Fibroblast of skin of right quadriceps (primary cell): ENCODE data around the gene TM2D3.

Experiments used
- DNase-seq: peaks from one replicate; pipeline ENCODE4 v3.0.0-alpha.2; 2013

Gene TM2D3

DNA sequence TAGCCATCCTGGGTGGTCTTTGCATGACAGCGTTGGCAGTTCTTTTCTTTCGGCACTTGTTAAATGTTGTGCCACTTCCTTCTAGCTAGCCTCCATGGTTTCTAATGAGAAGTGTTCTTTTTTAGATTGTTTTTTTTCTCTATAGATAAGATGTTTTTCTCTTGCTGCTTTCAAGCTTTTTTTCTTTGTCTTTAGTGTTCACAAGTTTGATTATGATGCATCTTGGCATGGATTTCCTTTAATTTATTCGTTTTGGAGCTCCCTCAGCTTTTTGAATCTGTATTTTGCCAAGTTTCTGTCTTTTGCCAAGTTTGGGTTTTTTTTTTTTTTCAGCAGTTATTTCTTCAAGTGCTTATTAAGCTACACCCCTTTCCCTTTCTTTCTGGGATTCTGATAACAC is 53.1 kb downstream of the TM2D3 start:
- DNase-seq: no peak

DNA sequence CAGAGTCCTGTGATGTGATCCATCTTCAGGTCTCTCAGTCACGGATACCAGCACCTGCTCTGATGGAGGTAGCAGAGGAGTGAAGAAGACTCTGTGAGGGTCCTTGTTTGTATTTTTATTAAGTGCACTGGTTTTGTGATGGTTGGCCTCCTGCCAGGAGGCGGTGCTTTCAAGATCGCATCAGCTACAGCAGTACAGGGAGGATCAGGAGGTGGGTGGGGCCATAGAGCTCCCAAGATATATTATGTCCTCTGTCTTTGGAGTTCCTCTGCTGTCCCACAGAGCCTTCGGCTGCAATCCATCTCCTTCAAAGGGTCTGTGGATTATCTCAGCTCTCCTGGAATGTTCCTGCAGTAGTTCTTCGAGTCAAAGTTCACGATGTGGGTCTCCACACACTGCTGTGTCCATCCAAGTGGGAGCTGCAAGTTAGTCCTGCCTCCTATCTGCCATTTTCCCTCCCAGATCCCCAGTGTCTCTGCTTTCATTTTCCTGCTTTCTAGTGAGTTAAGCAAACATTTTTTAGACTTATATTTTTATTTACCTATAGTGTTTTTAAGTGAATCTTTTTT is 54.7 kb downstream of the TM2D3 start:
- no peak for DNase-seq

DNA sequence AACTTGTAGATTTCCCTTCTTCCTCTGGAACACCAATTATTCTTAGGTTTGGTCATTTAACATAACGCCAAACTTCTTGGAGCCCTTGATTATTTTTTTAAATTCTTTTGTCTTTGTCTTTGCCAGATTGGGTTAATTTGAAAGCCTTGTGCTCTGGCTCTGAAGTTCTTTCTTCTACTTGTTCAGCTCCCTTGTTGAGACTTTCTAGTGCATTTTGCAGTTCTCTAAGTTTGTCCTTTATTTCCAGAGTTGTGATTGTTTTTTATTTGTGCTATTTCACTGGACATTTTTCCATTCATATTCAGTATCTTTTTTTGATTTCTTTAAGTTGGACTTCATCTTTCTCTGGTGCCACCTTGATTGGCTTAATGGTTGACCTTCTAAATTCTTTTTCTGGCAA is 55.5 kb downstream of the TM2D3 start:
- DNase-seq: no peak
